Kidney (tissue), 14 donors: ENCODE results near the gene TAF1L. TPM values are rescaled to one million over a fixed set of nuclear protein-coding genes. Genes with fewer than 3 reads are reported as not detected.
A peak's percentile ranks its signal among the peaks of the same experiment; 100 is the strongest.
"Not testable (repeated sequence)": the region's sequence is repeated elsewhere in the genome, so short reads cannot be mapped to it uniquely, and the experiment has no call there.

Experiments
- DNase-seq, 5 donors: peaks; one replicate each; pipeline ENCODE4 v3.0.0-alpha.2; 2013 to 2020
- FAIRE-seq: peaks from 2 replicates; lab custom pipeline; 2012; peaks lifted over from hg19 to GRCh38; lab: Jason Lieb, UNC
- H3K27ac ChIP-seq, 2 donors: one replicate each; pipeline ENCODE4 v1.7.0; 2013; ENCODE audit warnings: low read depth in 2 of 2, low read length in 2 of 2, inconsistent platforms in 1 of 2
- H3K27me3 ChIP-seq: one replicate; pipeline ENCODE4 v1.7.1; 2013; ENCODE audit warnings: low read length, inconsistent platforms; ENCODE audit not compliant: control insufficient read depth, insufficient read depth
- H3K36me3 ChIP-seq, 3 donors: one replicate each; pipeline versions ENCODE4 v1.7.0 to v1.7.1; 2013; ENCODE audit warnings: low read length in 3 of 3, control low read depth in 1 of 3, inconsistent platforms in 1 of 3; ENCODE audit not compliant: insufficient read depth in 3 of 3, control insufficient read depth in 2 of 3
- H3K4me1 ChIP-seq, 3 donors: one replicate each; pipeline versions ENCODE4 v1.7.0 to v1.7.1; 2013; ENCODE audit warnings: low read length in 3 of 3, inconsistent platforms in 1 of 3, low read depth in 1 of 3; ENCODE audit not compliant: control insufficient read depth in 2 of 3, insufficient read depth in 2 of 3
- H3K4me3 ChIP-seq, 3 donors: one replicate each; pipeline versions ENCODE4 v1.7.0 to v1.8.1; 2013; ENCODE audit warnings: low read length in 3 of 3, control low read depth in 1 of 3, inconsistent platforms in 1 of 3
- H3K9ac ChIP-seq, 3 donors: one replicate each; pipeline versions ENCODE4 v1.7.0 to v1.7.1; 2013; ENCODE audit warnings: low read length in 3 of 3, control low read depth in 1 of 3, inconsistent platforms in 1 of 3
- H3K9me3 ChIP-seq, 3 donors: one replicate each; pipeline versions ENCODE4 v1.7.0 to v1.7.1; 2013; ENCODE audit warnings: low read length in 3 of 3, control low read depth in 1 of 3, inconsistent platforms in 1 of 3; ENCODE audit not compliant: control insufficient read depth in 2 of 3, insufficient read depth in 1 of 3
- intact Hi-C: fragments of 100-400 bp; cut with DNase I; formaldehyde crosslinking; loops from one replicate; pipeline ENCODE4 v1.11.1; 2022
- polyA plus RNA-seq: library from polyadenylated mRNA; stranded (reverse); fragments of 350-450 nt; fragmentation: Illumina TruSeq; extraction: RNeasy Lipid Tissue Mini Kit (QIAGEN cat#74804); gene quantifications from one replicate; pipeline ENCODE4 v1.2.3, GENCODE V29; 2014; ENCODE audit warnings: low read depth, low replicate concordance; ENCODE audit not compliant: insufficient read depth
- total RNA-seq: library from RNA; stranded (reverse); fragmentation: NEBNext Ultra II Directional; extraction: Animal tissue kit (Norgen Biotek cat#: 25700); gene quantifications from one replicate; pipeline ENCODE4 v1.2.1, GENCODE V29; 2021
- TF ChIP-seq, protein P1 (sequence below): IDR thresholded peaks from 3 replicates; pipeline ENCODE4 v1.5.1; 2012; ENCODE audit warnings: mild to moderate bottlenecking, moderate library complexity, borderline replicate concordance; ENCODE audit not compliant: insufficient read depth; ENCODE audit errors: extremely low read depth
- donor health status: control.
- donor health status: control.
- donor health status: control.
- donor health status: control.
- donor health status: control.
- donor health status: DM: yes; HTN: yes; CAD: no.
- donor health status: Normal renal cell carcinoma (clear cell type).

The TAF1L gene
- total and polyA plus RNA-seq, 2 donors from 2014 or later: not detected

DNA sequence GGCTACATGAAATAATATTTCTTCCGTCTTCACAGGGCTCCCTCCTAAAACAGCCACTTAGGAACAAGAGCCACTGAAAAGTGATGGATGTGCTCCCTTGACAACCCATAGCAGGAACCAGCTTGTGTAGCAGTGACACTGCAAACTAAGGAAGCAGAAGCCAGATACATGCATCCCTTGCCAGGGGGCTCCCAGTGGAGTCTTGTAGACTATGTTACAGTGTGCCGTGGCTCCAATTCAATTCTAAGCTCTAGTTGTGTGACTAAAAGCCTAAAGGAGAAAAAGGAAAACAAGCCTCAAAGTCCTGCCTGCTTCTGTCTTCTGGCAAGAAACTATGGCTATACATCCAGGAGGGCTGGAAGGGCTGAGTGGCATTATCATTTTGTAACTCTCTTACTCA, 12.2 kb upstream of the TAF1L start:
- TF ChIP-seq, protein P1, sequence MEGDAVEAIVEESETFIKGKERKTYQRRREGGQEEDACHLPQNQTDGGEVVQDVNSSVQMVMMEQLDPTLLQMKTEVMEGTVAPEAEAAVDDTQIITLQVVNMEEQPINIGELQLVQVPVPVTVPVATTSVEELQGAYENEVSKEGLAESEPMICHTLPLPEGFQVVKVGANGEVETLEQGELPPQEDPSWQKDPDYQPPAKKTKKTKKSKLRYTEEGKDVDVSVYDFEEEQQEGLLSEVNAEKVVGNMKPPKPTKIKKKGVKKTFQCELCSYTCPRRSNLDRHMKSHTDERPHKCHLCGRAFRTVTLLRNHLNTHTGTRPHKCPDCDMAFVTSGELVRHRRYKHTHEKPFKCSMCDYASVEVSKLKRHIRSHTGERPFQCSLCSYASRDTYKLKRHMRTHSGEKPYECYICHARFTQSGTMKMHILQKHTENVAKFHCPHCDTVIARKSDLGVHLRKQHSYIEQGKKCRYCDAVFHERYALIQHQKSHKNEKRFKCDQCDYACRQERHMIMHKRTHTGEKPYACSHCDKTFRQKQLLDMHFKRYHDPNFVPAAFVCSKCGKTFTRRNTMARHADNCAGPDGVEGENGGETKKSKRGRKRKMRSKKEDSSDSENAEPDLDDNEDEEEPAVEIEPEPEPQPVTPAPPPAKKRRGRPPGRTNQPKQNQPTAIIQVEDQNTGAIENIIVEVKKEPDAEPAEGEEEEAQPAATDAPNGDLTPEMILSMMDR: no peak
- Histone ChIP-seq H3K4me3 (no peak overlapping the region), H3K9ac (no peak overlapping the region), H3K27me3 (no peaks in the 10 kb centered on the region), H3K36me3 (no peaks in the 10 kb centered on the region), H3K9me3 (peaks cover 0 to 12% (median 0%) of the 10 kb centered on the region in 3 donors), H3K4me1 (no peaks in the 10 kb centered on the region), H3K27ac (no peak overlapping the region)
- intact Hi-C loops: no loop called here
- FAIRE-seq: no peak
- no peak for DNase-seq

DNA sequence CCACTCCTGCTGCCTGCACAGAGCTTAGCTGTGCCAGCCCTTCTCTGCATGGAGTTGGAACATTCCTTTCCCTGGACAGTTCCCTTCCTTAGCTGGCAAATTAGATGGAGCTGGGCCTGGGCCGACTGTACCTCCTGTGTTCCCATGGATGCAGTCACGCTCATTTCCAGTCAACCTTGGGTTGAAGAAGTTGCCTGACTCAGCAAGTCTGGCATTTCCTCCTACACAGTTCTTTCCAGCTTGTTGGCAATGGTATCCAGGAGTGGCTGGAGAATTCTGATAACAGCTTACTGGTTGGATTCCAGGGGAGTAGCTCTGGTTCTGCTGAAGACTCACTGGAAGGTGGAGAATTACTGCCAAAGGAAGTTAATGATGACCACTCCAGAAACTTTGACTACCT, 9.2 kb upstream of the TAF1L start:
- FAIRE-seq (no peak), DNase-seq (peak in 1 of 5 donors; percentile 3)
- Histone ChIP-seq H3K36me3 (no peaks in the 10 kb centered on the region), H3K4me3 (no peak overlapping the region), H3K27ac (no peak overlapping the region), H3K4me1 (no peaks in the 10 kb centered on the region), H3K9ac (no peak overlapping the region), H3K9me3 (peaks cover 0 to 4% (median 0%) of the 10 kb centered on the region in 3 donors), H3K27me3 (no peaks in the 10 kb centered on the region)
- TF ChIP-seq, protein P1: no peak
- intact Hi-C loops: no loop called here

- H3K9ac ChIP-seq, H3K27me3 ChIP-seq, DNase-seq, H3K36me3 ChIP-seq, intact Hi-C loops, H3K4me1 ChIP-seq, H3K27ac ChIP-seq, FAIRE-seq, H3K9me3 ChIP-seq, H3K4me3 ChIP-seq: not testable (repeated sequence)
Measured at GRCh38 chr9:32633151-32633550, 2.3 kb downstream of the TAF1L start.

DNA sequence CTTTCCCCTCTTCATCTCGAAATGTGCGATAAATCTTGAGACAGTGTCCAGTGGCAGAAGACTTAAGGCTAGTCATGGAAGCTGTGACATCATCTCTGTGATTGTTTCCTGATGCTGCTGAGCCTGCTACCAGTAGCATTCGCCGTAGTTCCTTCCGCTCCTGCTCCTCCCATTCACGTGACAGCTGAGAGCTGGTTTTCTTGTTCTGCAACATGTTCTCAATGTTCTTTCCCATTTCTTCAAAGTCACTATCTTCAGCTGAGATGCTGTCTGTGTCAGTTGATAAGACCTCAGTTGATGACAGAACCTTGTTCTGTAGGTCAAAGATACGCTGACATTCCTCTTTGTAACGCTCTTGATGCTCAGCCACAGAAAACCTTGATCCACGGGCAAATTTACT, 3.5 kb downstream of the TAF1L start:
- Histone ChIP-seq H3K9me3 (no peaks in the 10 kb centered on the region), H3K27me3 (no peaks in the 10 kb centered on the region), H3K27ac (no peak overlapping the region), H3K4me1 (no peaks in the 10 kb centered on the region), H3K36me3 (no peaks in the 10 kb centered on the region), H3K4me3 (no peak overlapping the region), H3K9ac (no peak overlapping the region)
- intact Hi-C loops: no loop called here
- no peak for FAIRE-seq
- DNase-seq: no peak
- TF ChIP-seq, protein P1: no peak
